ENCODE data around the gene RGS6.

The RGS6 gene

GRCh38 chr14:72605921-72606220 is 673.6 kb downstream of the RGS6 start:
- H3K4me1 ChIP-seq (ENCODE audit: insufficient read depth, low read length), result peaks cover 3% of the 10 kb centered on the region; the same call in 1 of the 2 replicates
- no peak overlapping the region for H3K27ac ChIP-seq (ENCODE audit: low read length)
- H3K27me3 ChIP-seq (ENCODE audit: insufficient read depth, low read length), result no peaks in the 10 kb centered on the region
- no peak overlapping the region for H3K9ac ChIP-seq (ENCODE audit: low read depth, low read length)
- H3K9me3 ChIP-seq (ENCODE audit: insufficient read depth, low read depth, low read length), result no peaks in the 10 kb centered on the region
- no peak overlapping the region for H3K4me3 ChIP-seq (ENCODE audit: low read length)
- H3K36me3 ChIP-seq (ENCODE audit: insufficient read depth, low read depth, low read length), result no peaks in the 10 kb centered on the region

- H3K36me3 ChIP-seq (ENCODE audit: insufficient read depth, low read depth, low read length), result no peaks in the 10 kb centered on the region
- peaks cover 3% of the 10 kb centered on the region; the same call in 1 of the 2 replicates for H3K4me1 ChIP-seq (ENCODE audit: insufficient read depth, low read length)
- no peaks in the 10 kb centered on the region for H3K27me3 ChIP-seq (ENCODE audit: insufficient read depth, low read length)
- no peak overlapping the region for H3K9ac ChIP-seq (ENCODE audit: low read depth, low read length)
- H3K27ac ChIP-seq (ENCODE audit: low read length), result no peak overlapping the region
- H3K9me3 ChIP-seq (ENCODE audit: insufficient read depth, low read depth, low read length), result no peaks in the 10 kb centered on the region
- H3K4me3 ChIP-seq (ENCODE audit: low read length), result no peak overlapping the region
Measured at GRCh38 chr14:72606879-72607278, 674.6 kb downstream of the RGS6 start.

GRCh38 chr14:72607386-72608130 is 675.3 kb downstream of the RGS6 start:
- Histone ChIP-seq H3K27ac (ENCODE audit: low read length) (no peak overlapping the region), H3K36me3 (ENCODE audit: insufficient read depth, low read depth, low read length) (no peaks in the 10 kb centered on the region), H3K9ac (ENCODE audit: low read depth, low read length) (no peak overlapping the region), H3K4me3 (ENCODE audit: low read length) (no peak overlapping the region), H3K9me3 (ENCODE audit: insufficient read depth, low read depth, low read length) (no peaks in the 10 kb centered on the region), H3K27me3 (ENCODE audit: insufficient read depth, low read length) (no peaks in the 10 kb centered on the region), H3K4me1 (ENCODE audit: insufficient read depth, low read length) (peaks cover 3% of the 10 kb centered on the region; the same call in 1 of the 2 replicates)

GRCh38 chr14:72608391-72609204 is 676.4 kb downstream of the RGS6 start:
- Histone ChIP-seq H3K27ac (ENCODE audit: low read length) (no peak overlapping the region), H3K27me3 (ENCODE audit: insufficient read depth, low read length) (no peaks in the 10 kb centered on the region), H3K9me3 (ENCODE audit: insufficient read depth, low read depth, low read length) (no peaks in the 10 kb centered on the region), H3K36me3 (ENCODE audit: insufficient read depth, low read depth, low read length) (no peaks in the 10 kb centered on the region), H3K4me3 (ENCODE audit: low read length) (no peak overlapping the region), H3K9ac (ENCODE audit: low read depth, low read length) (no peak overlapping the region), H3K4me1 (ENCODE audit: insufficient read depth, low read length) (peaks cover 3% of the 10 kb centered on the region; the same call in 1 of the 2 replicates)

- Histone ChIP-seq H3K27ac (ENCODE audit: low read length) (no peak overlapping the region), H3K4me3 (ENCODE audit: low read length) (no peak overlapping the region), H3K9me3 (ENCODE audit: insufficient read depth, low read depth, low read length) (no peaks in the 10 kb centered on the region), H3K27me3 (ENCODE audit: insufficient read depth, low read length) (no peaks in the 10 kb centered on the region), H3K36me3 (ENCODE audit: insufficient read depth, low read depth, low read length) (no peaks in the 10 kb centered on the region), H3K9ac (ENCODE audit: low read depth, low read length) (no peak overlapping the region), H3K4me1 (ENCODE audit: insufficient read depth, low read length) (peaks cover 3% of the 10 kb centered on the region; the same call in 1 of the 2 replicates)
Measured at GRCh38 chr14:72609205-72609916, 677.1 kb downstream of the RGS6 start.

- H3K4me3 ChIP-seq (ENCODE audit: low read length), result no peak overlapping the region
- no peak overlapping the region for H3K27ac ChIP-seq (ENCODE audit: low read length)
- H3K36me3 ChIP-seq (ENCODE audit: insufficient read depth, low read depth, low read length), result no peaks in the 10 kb centered on the region
- H3K4me1 ChIP-seq (ENCODE audit: insufficient read depth, low read length), result peaks cover 3% of the 10 kb centered on the region; the same call in 1 of the 2 replicates
- no peak overlapping the region for H3K9ac ChIP-seq (ENCODE audit: low read depth, low read length)
- H3K27me3 ChIP-seq (ENCODE audit: insufficient read depth, low read length), result no peaks in the 10 kb centered on the region
- no peaks in the 10 kb centered on the region for H3K9me3 ChIP-seq (ENCODE audit: insufficient read depth, low read depth, low read length)
Measured at GRCh38 chr14:72610096-72610830, 678.0 kb downstream of the RGS6 start.

GRCh38 chr14:72610831-72611200 is 678.6 kb downstream of the RGS6 start:
- H3K27me3 ChIP-seq (ENCODE audit: insufficient read depth, low read length), result no peaks in the 10 kb centered on the region
- H3K4me1 ChIP-seq (ENCODE audit: insufficient read depth, low read length), result peaks cover 3% of the 10 kb centered on the region; the same call in 1 of the 2 replicates
- no peaks in the 10 kb centered on the region for H3K9me3 ChIP-seq (ENCODE audit: insufficient read depth, low read depth, low read length)
- H3K36me3 ChIP-seq (ENCODE audit: insufficient read depth, low read depth, low read length), result no peaks in the 10 kb centered on the region
- H3K9ac ChIP-seq (ENCODE audit: low read depth, low read length), result no peak overlapping the region
- no peak overlapping the region for H3K27ac ChIP-seq (ENCODE audit: low read length)
- H3K4me3 ChIP-seq (ENCODE audit: low read length), result no peak overlapping the region

- H3K27me3 ChIP-seq (ENCODE audit: insufficient read depth, low read length), result no peaks in the 10 kb centered on the region
- no peak overlapping the region for H3K9ac ChIP-seq (ENCODE audit: low read depth, low read length)
- H3K27ac ChIP-seq (ENCODE audit: low read length), result no peak overlapping the region
- H3K4me3 ChIP-seq (ENCODE audit: low read length), result no peak overlapping the region
- H3K4me1 ChIP-seq (ENCODE audit: insufficient read depth, low read length), result peaks cover 3% of the 10 kb centered on the region; the same call in 1 of the 2 replicates
- H3K9me3 ChIP-seq (ENCODE audit: insufficient read depth, low read depth, low read length), result no peaks in the 10 kb centered on the region
- H3K36me3 ChIP-seq (ENCODE audit: insufficient read depth, low read depth, low read length), result no peaks in the 10 kb centered on the region
Measured at GRCh38 chr14:72611506-72611905, 679.3 kb downstream of the RGS6 start.

- Histone ChIP-seq H3K36me3 (ENCODE audit: insufficient read depth, low read depth, low read length) (no peaks in the 10 kb centered on the region), H3K9me3 (ENCODE audit: insufficient read depth, low read depth, low read length) (no peaks in the 10 kb centered on the region), H3K9ac (ENCODE audit: low read depth, low read length) (no peak overlapping the region), H3K4me1 (ENCODE audit: insufficient read depth, low read length) (peaks cover 3% of the 10 kb centered on the region; the same call in 1 of the 2 replicates), H3K27ac (ENCODE audit: low read length) (no peak overlapping the region), H3K4me3 (ENCODE audit: low read length) (no peak overlapping the region), H3K27me3 (ENCODE audit: insufficient read depth, low read length) (no peaks in the 10 kb centered on the region)
Measured at GRCh38 chr14:72612041-72612440, 679.8 kb downstream of the RGS6 start.

GRCh38 chr14:72613231-72613974 is 681.2 kb downstream of the RGS6 start:
- H3K4me1 ChIP-seq (ENCODE audit: insufficient read depth, low read length), result peaks cover 3% of the 10 kb centered on the region
- no peaks in the 10 kb centered on the region for H3K9me3 ChIP-seq (ENCODE audit: insufficient read depth, low read depth, low read length)

GRCh38 chr14:72613975-72614319 is 681.7 kb downstream of the RGS6 start:
- Histone ChIP-seq H3K27me3 (ENCODE audit: insufficient read depth, low read length) (no peaks in the 10 kb centered on the region), H3K36me3 (ENCODE audit: insufficient read depth, low read depth, low read length) (no peaks in the 10 kb centered on the region), H3K4me1 (ENCODE audit: insufficient read depth, low read length) (no peaks in the 10 kb centered on the region; the same call in none of the 2 replicates), H3K9ac (ENCODE audit: low read depth, low read length) (no peak overlapping the region), H3K9me3 (ENCODE audit: insufficient read depth, low read depth, low read length) (no peaks in the 10 kb centered on the region), H3K4me3 (ENCODE audit: low read length) (no peak overlapping the region), H3K27ac (ENCODE audit: low read length) (no peak overlapping the region)

More at GRCh38 chr14:72613231-72613974, 681.2 kb downstream of the RGS6 start:
- no peak overlapping the region for H3K27ac ChIP-seq (ENCODE audit: low read length)
- no peak overlapping the region for H3K9ac ChIP-seq (ENCODE audit: low read depth, low read length)
- no peaks in the 10 kb centered on the region for H3K36me3 ChIP-seq (ENCODE audit: insufficient read depth, low read depth, low read length)
- no peaks in the 10 kb centered on the region for H3K27me3 ChIP-seq (ENCODE audit: insufficient read depth, low read length)
- H3K4me3 ChIP-seq (ENCODE audit: low read length), result no peak overlapping the region

Measured in iPS-20b (cell line).